ENCODE results near the gene BMI1.

DNA sequence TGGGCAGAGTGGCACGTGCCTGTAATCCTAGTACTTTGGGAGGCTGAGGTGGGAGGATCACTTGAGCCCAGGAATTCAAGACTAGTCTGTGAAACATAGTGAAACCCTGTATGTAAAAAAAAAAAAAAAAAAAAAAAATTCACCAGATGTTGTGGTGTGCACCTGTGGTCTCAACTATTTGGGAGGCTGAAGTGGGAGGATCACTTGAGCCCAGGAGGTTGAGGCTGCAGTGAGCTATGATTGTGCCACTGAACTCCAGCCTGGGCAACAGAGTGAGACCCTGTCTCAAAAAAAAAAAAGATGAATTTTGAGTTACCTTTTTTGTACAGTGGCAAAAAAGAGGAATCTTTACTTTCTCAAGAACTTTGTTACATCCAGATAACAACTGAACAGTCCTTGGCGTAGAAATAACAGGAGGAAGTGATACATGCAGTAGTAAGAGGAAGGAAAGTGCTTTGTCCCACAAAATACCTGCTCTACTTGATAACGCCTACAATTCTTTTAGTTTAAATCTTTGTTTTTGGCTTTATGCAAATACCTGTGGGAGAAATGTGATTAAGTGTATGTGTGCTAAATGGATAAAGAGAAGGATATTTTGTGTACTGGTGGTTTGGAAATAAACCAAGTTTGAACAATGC is 53.7 kb downstream of the BMI1 start:
- TF ChIP-seq, protein P1, sequence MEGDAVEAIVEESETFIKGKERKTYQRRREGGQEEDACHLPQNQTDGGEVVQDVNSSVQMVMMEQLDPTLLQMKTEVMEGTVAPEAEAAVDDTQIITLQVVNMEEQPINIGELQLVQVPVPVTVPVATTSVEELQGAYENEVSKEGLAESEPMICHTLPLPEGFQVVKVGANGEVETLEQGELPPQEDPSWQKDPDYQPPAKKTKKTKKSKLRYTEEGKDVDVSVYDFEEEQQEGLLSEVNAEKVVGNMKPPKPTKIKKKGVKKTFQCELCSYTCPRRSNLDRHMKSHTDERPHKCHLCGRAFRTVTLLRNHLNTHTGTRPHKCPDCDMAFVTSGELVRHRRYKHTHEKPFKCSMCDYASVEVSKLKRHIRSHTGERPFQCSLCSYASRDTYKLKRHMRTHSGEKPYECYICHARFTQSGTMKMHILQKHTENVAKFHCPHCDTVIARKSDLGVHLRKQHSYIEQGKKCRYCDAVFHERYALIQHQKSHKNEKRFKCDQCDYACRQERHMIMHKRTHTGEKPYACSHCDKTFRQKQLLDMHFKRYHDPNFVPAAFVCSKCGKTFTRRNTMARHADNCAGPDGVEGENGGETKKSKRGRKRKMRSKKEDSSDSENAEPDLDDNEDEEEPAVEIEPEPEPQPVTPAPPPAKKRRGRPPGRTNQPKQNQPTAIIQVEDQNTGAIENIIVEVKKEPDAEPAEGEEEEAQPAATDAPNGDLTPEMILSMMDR (IDR thresholded peaks at IDR 0.05), result no peak
- TF ChIP-seq POLR2A (IDR thresholded peaks at IDR 0.05), result no peak

All from testis (tissue), 2 donors.